Spleen (tissue), 7 donors: ENCODE data around the gene CABP4.
"Not testable (repeated sequence)": the region's sequence is repeated elsewhere in the genome, so short reads cannot be mapped to it uniquely, and the experiment has no call there.

Experiments used
- CTCF ChIP-seq, 11 experiments: fragments of 200-600 bp in 7 of 11; fragments of 450-650 bp in 4 of 11; sonication (generic) in 4 of 11; IDR thresholded peaks in 8 of 11; conservative IDR thresholded peaks in 3 of 11; 1 replicate in 7 of 11; 2 replicates in 4 of 11; pipeline versions ENCODE4 v1.4.0 to v1.8.0; 2016 to 2021; ENCODE audit warnings: antibody characterized with exemption in 11 of 11, inconsistent platforms in 4 of 11, mild to moderate bottlenecking in 1 of 11
- POLR2A ChIP-seq, 3 donors: fragments of 450-650 bp; IDR thresholded peaks; one replicate each; pipeline ENCODE4 v1.5.1; 2017; ENCODE audit warnings: antibody characterized with exemption in 3 of 3, mild to moderate bottlenecking in 1 of 3
- donor health status: DM: no; HTN: no; CAD: no; lungs with moderate emphysema.
- donor health status: DM: no; HTN: no; CAD: no.
- donor health status: DM: no; HTN: no; CAD: no.

GRCh38 chr11:67427364-67427859 lies 27.7 kb upstream of the CABP4 start:
- not testable (repeated sequence) for TF ChIP-seq CTCF (IDR thresholded peaks at IDR 0.05 in 8 of 11, conservative IDR thresholded peaks at IDR 0.05 in 3 of 11); POLR2A (IDR thresholded peaks at IDR 0.05)
